ENCODE measurements around the gene AVPR2. TPM values are rescaled to one million over a fixed set of nuclear protein-coding genes. Genes with fewer than 3 reads are reported as not detected.

Gene AVPR2
- total RNA-seq, 1 experiment from 2014 or later, result not detected

- CTCF ChIA-PET, result interaction anchor here (0.7 to 1.2 kb wide), 2 partner anchors 13 to 35 kb away, joined by 6 read pairs; no protein-coding TSS in a partner anchor
- H3K4me3 Mint-ChIP-seq (ENCODE audit: unreplicated experiment), result no peak overlapping the region
- no peaks in the 10 kb centered on the region for H3K4me1 Mint-ChIP-seq (ENCODE audit: low read depth, unreplicated experiment)
- no peak for DNase-seq
- H3K27ac Mint-ChIP-seq (ENCODE audit: unreplicated experiment), result no peak overlapping the region
- POLR2A ChIA-PET, result no interaction called here
- Histone ChIP-seq H3K27me3 (replicated peaks; ENCODE audit: control insufficient read depth, insufficient read depth, low read length) (no peaks in the 10 kb centered on the region), H3K4me3 (ENCODE audit: low read depth, low read length) (no peak overlapping the region), H3K36me3 (ENCODE audit: control insufficient read depth, insufficient read depth, low read length) (no peaks in the 10 kb centered on the region), H3K4me1 (no peaks in the 10 kb centered on the region), H3K9me3 (no peaks in the 10 kb centered on the region)
- no peaks in the 10 kb centered on the region for H3K27me3 Mint-ChIP-seq (ENCODE audit: insufficient read depth, unreplicated experiment)
- no peaks in the 10 kb centered on the region for H3K9me3 Mint-ChIP-seq (ENCODE audit: unreplicated experiment)
- intact Hi-C loops (cut with micrococcal nuclease; ENCODE audit: unreplicated experiment), result no loop called here
- TF ChIP-seq CTCF (IDR thresholded peaks at IDR 0.05; ENCODE audit: insufficient read depth in 1 of 2, low read depth in 1 of 2, low read length in 1 of 2, severe bottlenecking in 1 of 2, unreplicated experiment in 1 of 2), result no peak
- no peaks in the 10 kb centered on the region for H3K36me3 Mint-ChIP-seq (ENCODE audit: insufficient read depth, unreplicated experiment)
- no TSS peak for BruUV-seq (replicated peaks)
Observed at GRCh38 chrX:153911798-153912197, 7.3 kb downstream of the AVPR2 start.

- intact Hi-C loops (cut with micrococcal nuclease; ENCODE audit: unreplicated experiment), result no loop called here
- Mint-ChIP-seq H3K9me3 (ENCODE audit: unreplicated experiment) (no peaks in the 10 kb centered on the region), H3K27ac (ENCODE audit: unreplicated experiment) (no peak overlapping the region), H3K4me3 (ENCODE audit: unreplicated experiment) (no peak overlapping the region), H3K36me3 (ENCODE audit: insufficient read depth, unreplicated experiment) (no peaks in the 10 kb centered on the region), H3K27me3 (ENCODE audit: insufficient read depth, unreplicated experiment) (no peaks in the 10 kb centered on the region), H3K4me1 (ENCODE audit: low read depth, unreplicated experiment) (no peaks in the 10 kb centered on the region)
- CTCF ChIA-PET, result no interaction called here
- no TSS peak for BruUV-seq (replicated peaks)
- no peaks in the 10 kb centered on the region for H3K27me3 ChIP-seq (replicated peaks; ENCODE audit: control insufficient read depth, insufficient read depth, low read length)
- H3K9me3 ChIP-seq, result no peaks in the 10 kb centered on the region
- H3K4me3 ChIP-seq (ENCODE audit: low read depth, low read length), result no peak overlapping the region
- no peaks in the 10 kb centered on the region for H3K36me3 ChIP-seq (ENCODE audit: control insufficient read depth, insufficient read depth, low read length)
- TF ChIP-seq CTCF (IDR thresholded peaks at IDR 0.05; ENCODE audit: insufficient read depth in 1 of 2, low read depth in 1 of 2, low read length in 1 of 2, severe bottlenecking in 1 of 2, unreplicated experiment in 1 of 2), result no peak
- no peaks in the 10 kb centered on the region for H3K4me1 ChIP-seq
- POLR2A ChIA-PET, result no interaction called here
- no peak for DNase-seq
Observed at GRCh38 chrX:153913211-153913610, 8.7 kb downstream of the AVPR2 start.

GRCh38 chrX:153913701-153914100 is 9.2 kb downstream of the AVPR2 start:
- no peaks in the 10 kb centered on the region for H3K27me3 ChIP-seq (replicated peaks; ENCODE audit: control insufficient read depth, insufficient read depth, low read length)
- H3K9me3 ChIP-seq, result no peaks in the 10 kb centered on the region
- Mint-ChIP-seq H3K9me3 (ENCODE audit: unreplicated experiment) (no peaks in the 10 kb centered on the region), H3K36me3 (ENCODE audit: insufficient read depth, unreplicated experiment) (no peaks in the 10 kb centered on the region), H3K27me3 (ENCODE audit: insufficient read depth, unreplicated experiment) (no peaks in the 10 kb centered on the region), H3K4me3 (ENCODE audit: unreplicated experiment) (no peak overlapping the region), H3K4me1 (ENCODE audit: low read depth, unreplicated experiment) (no peaks in the 10 kb centered on the region), H3K27ac (ENCODE audit: unreplicated experiment) (no peak overlapping the region)
- H3K4me1 ChIP-seq, result no peaks in the 10 kb centered on the region
- no TSS peak for BruUV-seq (replicated peaks)
- H3K4me3 ChIP-seq (ENCODE audit: low read depth, low read length), result no peak overlapping the region
- ChIA-PET CTCF (no interaction called here), POLR2A (no interaction called here)
- no peak for TF ChIP-seq CTCF (IDR thresholded peaks at IDR 0.05; ENCODE audit: insufficient read depth in 1 of 2, low read depth in 1 of 2, low read length in 1 of 2, severe bottlenecking in 1 of 2, unreplicated experiment in 1 of 2)
- no peak for DNase-seq
- intact Hi-C loops (cut with micrococcal nuclease; ENCODE audit: unreplicated experiment), result no loop called here
- H3K36me3 ChIP-seq (ENCODE audit: control insufficient read depth, insufficient read depth, low read length), result no peaks in the 10 kb centered on the region

All from Caco-2 (cell line).